Activated CD8-positive, alpha-beta T cell treated with anti-CD3 and anti-CD28 coated beads for 36 hours (primary cell): ENCODE data around the gene TNFRSF19. TPM values are rescaled to one million over a fixed set of nuclear protein-coding genes. Genes with fewer than 3 reads are reported as not detected.

Source experiments
- ATAC-seq: fragments of 200-7000 bp; cut with Tn5 transposase; one replicate; pipeline ENCODE4 v1.10.0; 2021; ENCODE audit warnings: mild to moderate bottlenecking, moderate library complexity
- CTCF ChIA-PET: fragments of 350-600 bp; sonication (Branson Sonifier 250); formaldehyde crosslinking; loops from one replicate; lab custom pipeline; 2021; ENCODE audit warnings: antibody characterized with exemption; lab: Charles Lee
- POLR2A ChIA-PET: fragments of 350-600 bp; sonication (Branson Sonifier 250); formaldehyde crosslinking; loops from one replicate; lab custom pipeline; 2021; ENCODE audit warnings: antibody characterized with exemption; lab: Charles Lee
- DNase-seq: peaks from one replicate; pipeline ENCODE4 v3.0.0-alpha.2; 2020
- H3K27ac Mint-ChIP-seq: one replicate; pipeline ENCODE4 v1.8.0; 2021; ENCODE audit warnings: mild to moderate bottlenecking, mixed read lengths
- H3K27me3 Mint-ChIP-seq: one replicate; pipeline ENCODE4 v1.8.0; 2021; ENCODE audit warnings: mixed read lengths
- H3K36me3 Mint-ChIP-seq: one replicate; pipeline ENCODE4 v1.8.0; 2021; ENCODE audit warnings: low read depth, mixed read lengths
- H3K4me1 Mint-ChIP-seq: one replicate; pipeline ENCODE4 v1.8.0; 2021; ENCODE audit warnings: low read depth, mixed read lengths
- H3K4me3 Mint-ChIP-seq: one replicate; pipeline ENCODE4 v1.8.0; 2021; ENCODE audit warnings: mild to moderate bottlenecking, moderate library complexity, mixed read lengths
- H3K9me3 Mint-ChIP-seq: one replicate; pipeline ENCODE4 v1.8.0; 2021; ENCODE audit warnings: mixed read lengths
- CTCF ChIP-seq: fragments of 200-600 bp; IDR thresholded peaks from one replicate; pipeline ENCODE4 v1.8.0; 2022; ENCODE audit warnings: antibody characterized with exemption, mild to moderate bottlenecking
- intact Hi-C: fragments of 100-400 bp; cut with micrococcal nuclease; formaldehyde crosslinking; loops from one replicate; pipeline ENCODE4 v1.10.0; 2022
- total RNA-seq, 2 experiments: library from RNA; stranded (reverse); gene quantifications; one replicate each; pipeline ENCODE4 v1.2.3, GENCODE V29; 2021

Gene TNFRSF19
- total RNA-seq, 2 experiments from 2014 or later = not detected

- intact Hi-C loops = no loop called here
- no peak for DNase-seq
- ChIA-PET CTCF (no interaction called here), POLR2A (no interaction called here)
- no peak for TF ChIP-seq CTCF
- Mint-ChIP-seq H3K9me3 (no peaks in the 10 kb centered on the region), H3K36me3 (no peaks in the 10 kb centered on the region), H3K4me3 (no peak overlapping the region), H3K27me3 (peaks cover 2% of the 10 kb centered on the region), H3K27ac (no peak overlapping the region), H3K4me1 (peaks cover 8% of the 10 kb centered on the region)
- ATAC-seq = no peak
Observed at GRCh38 chr13:23714672-23715071, 144.5 kb downstream of the TNFRSF19 start.

- no peak for DNase-seq
- no peak for TF ChIP-seq CTCF
- no peaks in the 10 kb centered on the region for H3K36me3 Mint-ChIP-seq
- H3K27ac Mint-ChIP-seq = no peak overlapping the region
- H3K27me3 Mint-ChIP-seq = peaks cover 2% of the 10 kb centered on the region
- H3K4me3 Mint-ChIP-seq = no peak overlapping the region
- intact Hi-C loops = no loop called here
- no peak for ATAC-seq
- H3K9me3 Mint-ChIP-seq = no peaks in the 10 kb centered on the region
- POLR2A ChIA-PET = no interaction called here
- H3K4me1 Mint-ChIP-seq = peaks cover 8% of the 10 kb centered on the region
- CTCF ChIA-PET = no interaction called here
Observed at GRCh38 chr13:23715092-23715761, 145.0 kb downstream of the TNFRSF19 start.

GRCh38 chr13:23715762-23716235 is 145.6 kb downstream of the TNFRSF19 start:
- Mint-ChIP-seq H3K9me3 (no peaks in the 10 kb centered on the region), H3K4me1 (peaks cover 8% of the 10 kb centered on the region), H3K27me3 (peaks cover 2% of the 10 kb centered on the region), H3K36me3 (no peaks in the 10 kb centered on the region), H3K27ac (no peak overlapping the region), H3K4me3 (no peak overlapping the region)
- intact Hi-C loops = no loop called here
- ATAC-seq (no peak), DNase-seq (peak; percentile 7)
- ChIA-PET POLR2A (no interaction called here), CTCF (interaction anchor here (1.1 kb wide), 1 partner anchor 188 kb away, joined by 3 read pairs; no protein-coding TSS in a partner anchor)
- TF ChIP-seq CTCF = no peak

- CTCF ChIA-PET = interaction anchor here (1.1 kb wide), 1 partner anchor 188 kb away, joined by 3 read pairs; no protein-coding TSS in a partner anchor
- peaks cover 8% of the 10 kb centered on the region for H3K4me1 Mint-ChIP-seq
- no peak for ATAC-seq
Observed at GRCh38 chr13:23716401-23716800, 146.2 kb downstream of the TNFRSF19 start.

More at GRCh38 chr13:23716401-23716800, 146.2 kb downstream of the TNFRSF19 start:
- no peaks in the 10 kb centered on the region for H3K36me3 Mint-ChIP-seq
- POLR2A ChIA-PET = no interaction called here
- intact Hi-C loops = no loop called here
- DNase-seq = no peak
- H3K27ac Mint-ChIP-seq = no peak overlapping the region
- TF ChIP-seq CTCF = no peak
- H3K9me3 Mint-ChIP-seq = no peaks in the 10 kb centered on the region
- peaks cover 2% of the 10 kb centered on the region for H3K27me3 Mint-ChIP-seq
- H3K4me3 Mint-ChIP-seq = no peak overlapping the region
